HEK293 (cell line): Measurements from ENCODE around the gene CDC42EP1.

Experiments
- CTCF ChIA-PET: fragments of 350-600 bp; formaldehyde crosslinking; extraction: SDS; loops from one replicate; lab custom pipeline; 2021; ENCODE audit warnings: antibody characterized with exemption; lab: Yijun Ruan, JAX
- POLR2A ChIA-PET: fragments of 300-600 bp; formaldehyde crosslinking; extraction: SDS; loops from one replicate; lab custom pipeline; 2020; ENCODE audit warnings: antibody characterized with exemption, inconsistent platforms; lab: Yijun Ruan, JAX
- H3K27ac ChIP-seq: fragments of 200-500 bp; sonication (Bioruptor generic); 2 replicates; pipeline ENCODE4 v1.5.1; 2014; ENCODE audit warnings: low read depth, low read length, control low read depth, inconsistent platforms; ENCODE audit errors: extremely low read depth
- H3K36me3 ChIP-seq, 2 experiments: fragments of 200-500 bp in 1 of 2; sonication (Bioruptor generic) in 1 of 2; 1 replicate in 1 of 2; 2 replicates in 1 of 2; pipeline ENCODE4 v1.5.1; 2014 to 2017; ENCODE audit warnings: inconsistent platforms in 2 of 2, low read length in 2 of 2; ENCODE audit not compliant: control insufficient read depth in 2 of 2, insufficient read depth in 1 of 2
- H3K4me1 ChIP-seq: fragments of 200-500 bp; sonication (Bioruptor generic); 2 replicates; pipeline ENCODE4 v1.5.1; 2014; ENCODE audit warnings: mild to moderate bottlenecking, low read length, inconsistent platforms; ENCODE audit not compliant: control insufficient read depth, insufficient read depth
- H3K4me3 ChIP-seq: 2 replicates; pipeline ENCODE4 v1.5.1; 2011; ENCODE audit warnings: low read depth, mild to moderate bottlenecking, control low read depth, low read length, moderate library complexity
- H3K9me3 ChIP-seq: fragments of 200-500 bp; sonication (Bioruptor generic); 2 replicates; pipeline ENCODE4 v1.5.1; 2014; ENCODE audit warnings: low read depth, low read length, inconsistent platforms; ENCODE audit not compliant: control insufficient read depth, insufficient read depth
- GFI1B ChIP-seq: fragments of 450-650 bp; formaldehyde crosslinking; IDR thresholded peaks from 2 replicates; pipeline ENCODE4 v1.5.1; 2016; ENCODE audit warnings: missing biosample characterization, missing genetic modification characterization
- IKZF3 ChIP-seq: fragments of 450-650 bp; IDR thresholded peaks from 2 replicates; pipeline ENCODE4 v1.5.0; 2018; ENCODE audit warnings: missing biosample characterization, mild to moderate bottlenecking, missing genetic modification characterization, moderate library complexity
- KLF1 ChIP-seq: fragments of 450-650 bp; formaldehyde crosslinking; IDR thresholded peaks from 2 replicates; pipeline ENCODE4 v1.5.1; 2016; ENCODE audit warnings: missing biosample characterization, missing genetic modification characterization
- KLF16 ChIP-seq: fragments of 450-650 bp; formaldehyde crosslinking; IDR thresholded peaks from 2 replicates; pipeline ENCODE4 v1.5.1; 2017; ENCODE audit warnings: missing biosample characterization, missing genetic modification characterization
- WT1 ChIP-seq: fragments of 450-650 bp; formaldehyde crosslinking; IDR thresholded peaks from 2 replicates; pipeline ENCODE4 v1.5.1; 2016; ENCODE audit warnings: missing biosample characterization, missing genetic modification characterization
- ZNF169 ChIP-seq: fragments of 450-650 bp; formaldehyde crosslinking; IDR thresholded peaks from 2 replicates; pipeline ENCODE4 v1.5.1; 2016; ENCODE audit warnings: missing biosample characterization, missing genetic modification characterization
- ZNF341 ChIP-seq: fragments of 450-650 bp; formaldehyde crosslinking; IDR thresholded peaks from 2 replicates; pipeline ENCODE4; 2016; ENCODE audit warnings: low read depth, missing biosample characterization, missing genetic modification characterization
- ZNF394 ChIP-seq: fragments of 450-650 bp; formaldehyde crosslinking; IDR thresholded peaks from 2 replicates; pipeline ENCODE4 v1.5.1; 2016; ENCODE audit warnings: missing biosample characterization, missing genetic modification characterization, mild to moderate bottlenecking, moderate library complexity, borderline replicate concordance
- ZNF404 ChIP-seq: fragments of 450-650 bp; formaldehyde crosslinking; IDR thresholded peaks from 2 replicates; pipeline ENCODE4 v1.5.1; 2017; ENCODE audit warnings: missing biosample characterization, missing genetic modification characterization
- ZNF561 ChIP-seq: fragments of 450-650 bp; IDR thresholded peaks from 2 replicates; pipeline ENCODE4 v1.5.1; 2018; ENCODE audit warnings: missing biosample characterization, missing genetic modification characterization, borderline replicate concordance
- ZNF670 ChIP-seq: fragments of 450-650 bp; formaldehyde crosslinking; IDR thresholded peaks from 2 replicates; pipeline ENCODE4 v1.5.1; 2016; ENCODE audit warnings: missing biosample characterization, missing genetic modification characterization, low read depth
- TF ChIP-seq, protein P1 (sequence below): fragments of 450-650 bp; formaldehyde crosslinking; IDR thresholded peaks from 2 replicates; pipeline ENCODE4 v1.5.1; 2016; ENCODE audit warnings: missing biosample characterization, missing genetic modification characterization
- TF ChIP-seq, protein P2 (sequence below): fragments of 450-650 bp; formaldehyde crosslinking; IDR thresholded peaks from 2 replicates; pipeline ENCODE4 v1.5.1; 2016; ENCODE audit warnings: missing biosample characterization, missing genetic modification characterization
- TF ChIP-seq, protein P3 (sequence below): fragments of 450-650 bp; formaldehyde crosslinking; IDR thresholded peaks from 2 replicates; pipeline ENCODE4 v1.5.1; 2016; ENCODE audit warnings: missing biosample characterization, missing genetic modification characterization
- TF ChIP-seq, protein P4 (sequence below): fragments of 450-650 bp; formaldehyde crosslinking; IDR thresholded peaks from 2 replicates; pipeline ENCODE4 v1.5.1; 2016; ENCODE audit warnings: missing biosample characterization, missing genetic modification characterization

The CDC42EP1 gene

GRCh38 chr22:37551981-37552380 is 8.3 kb upstream of the CDC42EP1 start:
- Histone ChIP-seq H3K9me3 (no peaks in the 10 kb centered on the region), H3K4me3 (no peak overlapping the region), H3K36me3 (no peaks in the 10 kb centered on the region), H3K4me1 (no peaks in the 10 kb centered on the region), H3K27ac (no peak overlapping the region)
- TF ChIP-seq, protein P1, sequence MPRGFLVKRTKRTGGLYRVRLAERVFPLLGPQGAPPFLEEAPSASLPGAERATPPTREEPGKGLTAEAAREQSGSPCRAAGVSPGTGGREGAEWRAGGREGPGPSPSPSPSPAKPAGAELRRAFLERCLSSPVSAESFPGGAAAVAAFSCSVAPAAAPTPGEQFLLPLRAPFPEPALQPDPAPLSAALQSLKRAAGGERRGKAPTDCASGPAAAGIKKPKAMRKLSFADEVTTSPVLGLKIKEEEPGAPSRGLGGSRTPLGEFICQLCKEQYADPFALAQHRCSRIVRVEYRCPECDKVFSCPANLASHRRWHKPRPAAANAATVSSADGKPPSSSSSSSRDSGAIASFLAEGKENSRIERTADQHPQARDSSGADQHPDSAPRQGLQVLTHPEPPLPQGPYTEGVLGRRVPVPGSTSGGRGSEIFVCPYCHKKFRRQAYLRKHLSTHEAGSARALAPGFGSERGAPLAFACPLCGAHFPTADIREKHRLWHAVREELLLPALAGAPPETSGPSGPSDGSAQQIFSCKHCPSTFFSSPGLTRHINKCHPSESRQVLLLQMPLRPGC (tag by site-specific recombination): no peak
- no peak for TF ChIP-seq ZNF561 (tag by site-specific recombination)
- CTCF ChIA-PET: interaction anchor here (1.0 to 16.7 kb wide), 6 partner anchors 12 to 575 kb away, joined by 3 to 608 read pairs (median 6); no protein-coding TSS in a partner anchor
- POLR2A ChIA-PET: interaction anchor here (0.7 to 1.2 kb wide), 4 partner anchors 10 to 46 kb away, joined by 3 to 7 read pairs (median 5); no protein-coding TSS in a partner anchor

DNA sequence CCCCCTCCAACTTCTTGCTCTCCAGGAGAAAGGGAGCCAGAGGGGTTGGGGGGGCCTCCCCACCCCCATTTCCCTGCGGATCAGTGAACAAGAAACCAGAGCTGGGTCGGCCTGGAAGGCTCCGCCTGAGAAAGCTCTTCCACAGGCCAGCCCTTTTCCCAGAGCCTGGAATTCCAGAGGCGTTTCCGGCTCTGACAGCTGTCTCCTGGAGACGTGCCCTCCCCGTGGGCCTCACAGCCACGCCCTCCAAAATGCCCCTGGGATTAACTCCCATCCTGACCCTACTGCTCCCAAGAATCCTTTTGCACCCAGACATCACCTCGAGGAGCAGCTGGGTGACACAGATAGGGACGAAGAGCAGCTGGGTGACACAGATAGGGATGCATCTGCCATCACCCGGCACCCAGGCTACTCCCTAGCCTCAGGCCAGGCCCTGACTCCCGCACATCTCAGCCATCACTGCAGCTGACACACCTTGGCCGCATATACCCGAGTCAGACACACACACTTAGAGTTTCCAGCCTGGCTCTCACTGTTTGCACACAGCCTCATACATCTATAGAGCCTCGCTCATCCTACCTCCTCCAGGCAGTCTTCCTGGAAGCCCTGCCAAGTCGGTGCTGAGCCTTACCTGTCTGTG is 7.6 kb upstream of the CDC42EP1 start:
- Histone ChIP-seq H3K36me3 (no peaks in the 10 kb centered on the region), H3K4me3 (no peak overlapping the region), H3K9me3 (no peaks in the 10 kb centered on the region), H3K27ac (no peak overlapping the region), H3K4me1 (no peaks in the 10 kb centered on the region)
- POLR2A ChIA-PET: interaction anchor here (0.5 to 1.2 kb wide), 5 partner anchors 9 to 46 kb away, joined by 3 to 7 read pairs (median 4); no protein-coding TSS in a partner anchor
- CTCF ChIA-PET: interaction anchor here (0.6 to 16.7 kb wide), 5 partner anchors 13 to 575 kb away, joined by 3 to 608 read pairs (median 7); no protein-coding TSS in a partner anchor
- TF ChIP-seq, protein P2, sequence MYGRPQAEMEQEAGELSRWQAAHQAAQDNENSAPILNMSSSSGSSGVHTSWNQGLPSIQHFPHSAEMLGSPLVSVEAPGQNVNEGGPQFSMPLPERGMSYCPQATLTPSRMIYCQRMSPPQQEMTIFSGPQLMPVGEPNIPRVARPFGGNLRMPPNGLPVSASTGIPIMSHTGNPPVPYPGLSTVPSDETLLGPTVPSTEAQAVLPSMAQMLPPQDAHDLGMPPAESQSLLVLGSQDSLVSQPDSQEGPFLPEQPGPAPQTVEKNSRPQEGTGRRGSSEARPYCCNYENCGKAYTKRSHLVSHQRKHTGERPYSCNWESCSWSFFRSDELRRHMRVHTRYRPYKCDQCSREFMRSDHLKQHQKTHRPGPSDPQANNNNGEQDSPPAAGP (tag by site-specific recombination): peak; percentile 71
- TF ChIP-seq ZNF169: no peak
- TF ChIP-seq, protein P3, sequence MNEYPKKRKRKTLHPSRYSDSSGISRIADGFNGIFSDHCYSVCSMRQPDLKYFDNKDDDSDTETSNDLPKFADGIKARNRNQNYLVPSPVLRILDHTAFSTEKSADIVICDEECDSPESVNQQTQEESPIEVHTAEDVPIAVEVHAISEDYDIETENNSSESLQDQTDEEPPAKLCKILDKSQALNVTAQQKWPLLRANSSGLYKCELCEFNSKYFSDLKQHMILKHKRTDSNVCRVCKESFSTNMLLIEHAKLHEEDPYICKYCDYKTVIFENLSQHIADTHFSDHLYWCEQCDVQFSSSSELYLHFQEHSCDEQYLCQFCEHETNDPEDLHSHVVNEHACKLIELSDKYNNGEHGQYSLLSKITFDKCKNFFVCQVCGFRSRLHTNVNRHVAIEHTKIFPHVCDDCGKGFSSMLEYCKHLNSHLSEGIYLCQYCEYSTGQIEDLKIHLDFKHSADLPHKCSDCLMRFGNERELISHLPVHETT: no peak
- no peak for TF ChIP-seq ZNF670 (tag by site-specific recombination)
- 0 out of 2 replicates have a peak, but pooled peaks have one; percentile 30 for TF ChIP-seq IKZF3 (tag by site-specific recombination)
- TF ChIP-seq ZNF404: no peak
- TF ChIP-seq, protein P4, sequence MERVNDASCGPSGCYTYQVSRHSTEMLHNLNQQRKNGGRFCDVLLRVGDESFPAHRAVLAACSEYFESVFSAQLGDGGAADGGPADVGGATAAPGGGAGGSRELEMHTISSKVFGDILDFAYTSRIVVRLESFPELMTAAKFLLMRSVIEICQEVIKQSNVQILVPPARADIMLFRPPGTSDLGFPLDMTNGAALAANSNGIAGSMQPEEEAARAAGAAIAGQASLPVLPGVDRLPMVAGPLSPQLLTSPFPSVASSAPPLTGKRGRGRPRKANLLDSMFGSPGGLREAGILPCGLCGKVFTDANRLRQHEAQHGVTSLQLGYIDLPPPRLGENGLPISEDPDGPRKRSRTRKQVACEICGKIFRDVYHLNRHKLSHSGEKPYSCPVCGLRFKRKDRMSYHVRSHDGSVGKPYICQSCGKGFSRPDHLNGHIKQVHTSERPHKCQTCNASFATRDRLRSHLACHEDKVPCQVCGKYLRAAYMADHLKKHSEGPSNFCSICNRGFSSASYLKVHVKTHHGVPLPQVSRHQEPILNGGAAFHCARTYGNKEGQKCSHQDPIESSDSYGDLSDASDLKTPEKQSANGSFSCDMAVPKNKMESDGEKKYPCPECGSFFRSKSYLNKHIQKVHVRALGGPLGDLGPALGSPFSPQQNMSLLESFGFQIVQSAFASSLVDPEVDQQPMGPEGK: 0 out of 2 replicates have a peak, but pooled peaks have one; percentile 31
- no peak for TF ChIP-seq KLF16
- peak; percentile 44; the same call in 1 of the 2 replicates for TF ChIP-seq ZNF394 (tag by site-specific recombination)
- no peak for TF ChIP-seq GFI1B (tag by site-specific recombination)
- peak; percentile 57; the same call in 1 of the 2 replicates for TF ChIP-seq WT1 (tag by site-specific recombination)
- TF ChIP-seq ZNF341 (tag by site-specific recombination): peak; percentile 43; the same call in 1 of the 2 replicates
- TF ChIP-seq KLF1 (tag by site-specific recombination): 0 out of 2 replicates have a peak, but pooled peaks have one; percentile 23
- TF ChIP-seq, all 188 proteins: peak for 7
